PC-3 (cell line): ENCODE results near the gene PSMA5.

Source experiments
- EZH2 ChIP-seq: fragments of 300-600 bp; sonication (generic); IDR thresholded peaks from one replicate; pipeline ENCODE4 v1.6.1; 2017; ENCODE audit warnings: antibody characterized with exemption, mild to moderate bottlenecking, low read length; ENCODE audit not compliant: unreplicated experiment
- EZH2phosphoT487 ChIP-seq: fragments of 300-600 bp; sonication (generic); IDR thresholded peaks from 2 replicates; pipeline ENCODE4 v1.6.1; 2018; ENCODE audit warnings: mild to moderate bottlenecking, antibody characterized with exemption, low read length, borderline replicate concordance
- TF ChIP-seq, protein P1 (sequence below): fragments of 300-600 bp; sonication (generic); conservative IDR thresholded peaks from 2 replicates; pipeline ENCODE4 v1.5.1; 2017; ENCODE audit warnings: antibody characterized with exemption, low read depth, mild to moderate bottlenecking, low read length

DNA sequence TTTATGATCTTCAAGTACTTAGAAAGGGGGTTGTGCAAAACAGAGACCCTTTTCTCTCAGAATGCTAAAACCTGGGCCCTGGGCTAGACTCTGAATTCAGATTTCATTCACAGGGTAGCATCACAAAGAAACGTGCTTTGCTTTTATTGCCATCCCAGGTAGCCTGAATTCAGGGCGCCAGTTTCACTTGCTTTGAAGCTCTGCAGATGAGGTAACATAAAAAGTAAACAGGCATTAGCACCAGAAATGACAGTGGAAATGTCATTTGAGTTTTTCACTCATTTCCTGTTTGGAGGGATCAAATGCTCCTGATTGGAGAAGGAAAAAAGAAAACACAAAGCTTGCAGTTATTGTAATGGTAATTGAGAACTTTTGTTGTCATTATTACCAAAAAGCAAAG, 42.7 kb upstream of the PSMA5 start:
- TF ChIP-seq, protein P1, sequence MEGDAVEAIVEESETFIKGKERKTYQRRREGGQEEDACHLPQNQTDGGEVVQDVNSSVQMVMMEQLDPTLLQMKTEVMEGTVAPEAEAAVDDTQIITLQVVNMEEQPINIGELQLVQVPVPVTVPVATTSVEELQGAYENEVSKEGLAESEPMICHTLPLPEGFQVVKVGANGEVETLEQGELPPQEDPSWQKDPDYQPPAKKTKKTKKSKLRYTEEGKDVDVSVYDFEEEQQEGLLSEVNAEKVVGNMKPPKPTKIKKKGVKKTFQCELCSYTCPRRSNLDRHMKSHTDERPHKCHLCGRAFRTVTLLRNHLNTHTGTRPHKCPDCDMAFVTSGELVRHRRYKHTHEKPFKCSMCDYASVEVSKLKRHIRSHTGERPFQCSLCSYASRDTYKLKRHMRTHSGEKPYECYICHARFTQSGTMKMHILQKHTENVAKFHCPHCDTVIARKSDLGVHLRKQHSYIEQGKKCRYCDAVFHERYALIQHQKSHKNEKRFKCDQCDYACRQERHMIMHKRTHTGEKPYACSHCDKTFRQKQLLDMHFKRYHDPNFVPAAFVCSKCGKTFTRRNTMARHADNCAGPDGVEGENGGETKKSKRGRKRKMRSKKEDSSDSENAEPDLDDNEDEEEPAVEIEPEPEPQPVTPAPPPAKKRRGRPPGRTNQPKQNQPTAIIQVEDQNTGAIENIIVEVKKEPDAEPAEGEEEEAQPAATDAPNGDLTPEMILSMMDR, result no peak
- TF ChIP-seq EZH2, result no peak
- no peak for TF ChIP-seq EZH2phosphoT487
